H1 (cell line): ENCODE data around the gene RAB3IP. TPM values are rescaled to one million over a fixed set of nuclear protein-coding genes. Genes with fewer than 3 reads are reported as not detected.
"Not testable (repeated sequence)": the region's sequence is repeated elsewhere in the genome, so short reads cannot be mapped to it uniquely, and the experiment has no call there.

Source experiments
- CTCF ChIA-PET: fragments of 300-600 bp; sonication (Branson Sonifier 250); formaldehyde crosslinking; loops from one replicate; lab custom pipeline; 2021; ENCODE audit not compliant: partially characterized antibody; lab: Charles Lee
- POLR2A ChIA-PET: fragments of 300-600 bp; sonication (Branson Sonifier 250); formaldehyde crosslinking; loops from one replicate; lab custom pipeline; 2021; ENCODE audit warnings: inconsistent platforms; ENCODE audit not compliant: partially characterized antibody; lab: Charles Lee
- DNase-seq, 2 experiments: peaks; one replicate each; pipeline versions ENCODE4 v3.0.0 to v3.0.0-alpha.2; 2010 to 2022; ENCODE audit warnings: low spot score in 2 of 2, low read depth in 1 of 2, mixed read lengths in 1 of 2
- FAIRE-seq: peaks from 2 replicates; lab custom pipeline; 2011; peaks lifted over from hg19 to GRCh38; lab: Jason Lieb, UNC
- H2AFZ ChIP-seq: 2 replicates; pipeline ENCODE4 v1.8.1; 2012; ENCODE audit warnings: low read length, inconsistent platforms
- H2AK5ac ChIP-seq: 2 replicates; pipeline ENCODE4 v1.6.1; 2013; ENCODE audit warnings: low read depth, low read length
- H2BK120ac ChIP-seq: replicated peaks from 2 replicates; pipeline ENCODE3; 2013; ENCODE audit warnings: low read depth, low read length, inconsistent platforms
- H2BK12ac ChIP-seq: 2 replicates; pipeline ENCODE4 v1.6.1; 2013; ENCODE audit warnings: low read depth, low read length
- H2BK15ac ChIP-seq: 2 replicates; pipeline ENCODE4 v1.6.1; 2013; ENCODE audit warnings: low read length
- H2BK20ac ChIP-seq: 2 replicates; pipeline ENCODE4 v1.6.1; 2013; ENCODE audit warnings: low read length
- H2BK5ac ChIP-seq: 2 replicates; pipeline ENCODE4 v1.6.1; 2013; ENCODE audit warnings: low read depth, low read length
- H3K14ac ChIP-seq: 2 replicates; pipeline ENCODE4 v1.6.1; 2013; ENCODE audit warnings: inconsistent platforms; ENCODE audit not compliant: insufficient read length
- H3K18ac ChIP-seq: 2 replicates; pipeline ENCODE4 v1.6.1; 2013; ENCODE audit warnings: low read length; ENCODE audit errors: extremely low read depth
- H3K23ac ChIP-seq: 2 replicates; pipeline ENCODE4 v1.6.1; 2013; ENCODE audit warnings: inconsistent platforms; ENCODE audit not compliant: insufficient read length
- H3K23me2 ChIP-seq: 2 replicates; pipeline ENCODE4 v1.6.1; 2013; ENCODE audit warnings: low read depth, low read length
- H3K27ac ChIP-seq: 2 replicates; pipeline ENCODE4 v1.6.1; 2011; ENCODE audit warnings: low read depth, low read length, inconsistent platforms
- H3K27me3 ChIP-seq, 4 experiments: replicated peaks in 1 of 4; 1 replicate in 1 of 4; 2 replicates in 3 of 4; pipeline versions ENCODE4 v1.6.1 to v1.8.1; 2011 to 2013; ENCODE audit warnings: low read length in 3 of 4, mild to moderate bottlenecking in 3 of 4, inconsistent platforms in 2 of 4, mixed read lengths in 2 of 4, moderate library complexity in 1 of 4; ENCODE audit not compliant: control insufficient read depth in 3 of 4, insufficient read depth in 3 of 4; ENCODE audit errors: extremely low read depth in 1 of 4
- H3K36me3 ChIP-seq, 4 experiments: 2 replicates each; pipeline versions ENCODE4 v1.6.1 to v1.8.1; 2011 to 2013; ENCODE audit warnings: mild to moderate bottlenecking in 4 of 4, low read length in 3 of 4, moderate library complexity in 2 of 4, control low read depth in 1 of 4, inconsistent platforms in 1 of 4; ENCODE audit not compliant: insufficient read depth in 4 of 4, control insufficient read depth in 2 of 4
- H3K4ac ChIP-seq: replicated peaks from 2 replicates; pipeline ENCODE3; 2013; ENCODE audit warnings: low read length, low read depth, mixed read lengths, inconsistent platforms; ENCODE audit not compliant: insufficient read length
- H3K4me1 ChIP-seq, 4 experiments: replicated peaks in 1 of 4; 1 replicate in 1 of 4; 2 replicates in 3 of 4; pipeline versions ENCODE4 v1.6.1 to v1.8.1; 2011 to 2013; ENCODE audit warnings: low read length in 3 of 4, inconsistent platforms in 2 of 4, mixed read lengths in 1 of 4; ENCODE audit not compliant: insufficient read depth in 4 of 4, control insufficient read depth in 3 of 4
- H3K4me2 ChIP-seq, 2 experiments: 2 replicates each; pipeline versions ENCODE4 v1.6.1 to v1.8.1; 2011 to 2013; ENCODE audit warnings: low read depth in 2 of 2, low read length in 2 of 2, control low read depth in 1 of 2, inconsistent platforms in 1 of 2, mild to moderate bottlenecking in 1 of 2; ENCODE audit not compliant: insufficient read depth in 1 of 2
- H3K4me3 ChIP-seq, 4 experiments: fragments of 200-600, 300-600 bp in 1 of 4; sonication (generic), shearing (Covaris generic), sonication (Bioruptor Twin) in 1 of 4; 2 replicates each; pipeline versions ENCODE4 v1.5.1 to v1.8.1; 2011 to 2016; ENCODE audit warnings: low read length in 4 of 4, low read depth in 3 of 4, control low read depth in 2 of 4, inconsistent platforms in 2 of 4, mild to moderate bottlenecking in 2 of 4, mixed read lengths in 1 of 4, moderate library complexity in 1 of 4; ENCODE audit not compliant: insufficient read depth in 2 of 4; ENCODE audit errors: extremely low read depth in 1 of 4
- H3K56ac ChIP-seq: replicated peaks from 2 replicates; pipeline ENCODE3; 2013; ENCODE audit warnings: low read depth, mild to moderate bottlenecking, mixed read lengths, low read length, inconsistent platforms; ENCODE audit not compliant: insufficient read length
- H3K79me1 ChIP-seq: 2 replicates; pipeline ENCODE4 v1.6.1; 2013; ENCODE audit warnings: low read depth, low read length, control low read depth
- H3K79me2 ChIP-seq, 2 experiments: 2 replicates each; pipeline versions ENCODE4 v1.6.1 to v1.8.1; 2012 to 2013; ENCODE audit warnings: low read length in 2 of 2, mild to moderate bottlenecking in 2 of 2, inconsistent platforms in 1 of 2; ENCODE audit not compliant: insufficient read depth in 2 of 2, control insufficient read depth in 1 of 2
- H3K9ac ChIP-seq, 4 experiments: replicated peaks in 1 of 4; 1 replicate in 1 of 4; 2 replicates in 3 of 4; pipeline versions ENCODE4 v1.6.1 to v1.8.1; 2011 to 2013; ENCODE audit warnings: low read depth in 3 of 4, low read length in 3 of 4, control low read depth in 2 of 4, mild to moderate bottlenecking in 2 of 4, moderate library complexity in 2 of 4, inconsistent platforms in 1 of 4; ENCODE audit errors: extremely low read depth in 1 of 4
- H3K9me3 ChIP-seq, 2 experiments: 2 replicates each; pipeline versions ENCODE4 v1.6.1 to v1.8.1; 2012 to 2013; ENCODE audit warnings: mild to moderate bottlenecking in 2 of 2, moderate library complexity in 2 of 2, control low read depth in 1 of 2, inconsistent platforms in 1 of 2, low read depth in 1 of 2, low read length in 1 of 2, mixed read lengths in 1 of 2; ENCODE audit not compliant: insufficient read depth in 2 of 2
- H4K20me1 ChIP-seq, 2 experiments: replicated peaks in 1 of 2; 2 replicates each; pipeline versions ENCODE3 to v1.8.1; 2011 to 2013; ENCODE audit warnings: inconsistent platforms in 2 of 2, low read length in 2 of 2, mild to moderate bottlenecking in 1 of 2; ENCODE audit not compliant: insufficient read depth in 2 of 2, control insufficient read depth in 1 of 2
- H4K5ac ChIP-seq: 2 replicates; pipeline ENCODE4 v1.6.1; 2013; ENCODE audit warnings: low read length, low read depth, mixed read lengths, inconsistent platforms; ENCODE audit not compliant: insufficient read length
- H4K8ac ChIP-seq: 2 replicates; pipeline ENCODE4 v1.8.0; 2013; ENCODE audit warnings: mild to moderate bottlenecking, moderate library complexity, low read length, inconsistent platforms; ENCODE audit not compliant: insufficient read depth; ENCODE audit errors: extremely low read depth
- H4K91ac ChIP-seq: replicated peaks from 2 replicates; pipeline ENCODE3; 2013; ENCODE audit warnings: low read length, mixed read lengths, inconsistent platforms; ENCODE audit not compliant: insufficient read length
- ASH2L ChIP-seq: fragments of 200-600, 300-600 bp; sonication (generic); IDR thresholded peaks from one replicate; pipeline ENCODE4 v1.7.1; 2017; ENCODE audit warnings: low read length
- CBX5 ChIP-seq: fragments of 300-800, 300-1000 bp; sonication (generic); IDR thresholded peaks from 2 replicates; pipeline ENCODE4 v1.7.1; 2016; ENCODE audit warnings: antibody characterized with exemption, low read length, low read depth
- CTCF ChIP-seq, 3 experiments: IDR thresholded peaks; 1 replicate in 2 of 3; 2 replicates in 1 of 3; pipeline versions ENCODE4 v1.5.1 to v1.6.1; 2011; ENCODE audit warnings: low read length in 3 of 3, mild to moderate bottlenecking in 3 of 3, inconsistent platforms in 2 of 3, low read depth in 1 of 3, moderate library complexity in 1 of 3; ENCODE audit not compliant: insufficient read depth in 1 of 3; ENCODE audit errors: control extremely low read depth in 1 of 3
- RFX5 ChIP-seq: IDR thresholded peaks from 2 replicates; pipeline ENCODE4 v1.6.1; 2011; ENCODE audit warnings: low read depth, low read length, improper control_type of control experiment, borderline replicate concordance
- SP4 ChIP-seq: IDR thresholded peaks from 2 replicates; pipeline ENCODE4 v1.6.1; 2012; ENCODE audit warnings: low read length, inconsistent platforms
- TAF1 ChIP-seq: IDR thresholded peaks from 2 replicates; pipeline ENCODE4 v1.6.1; 2011; ENCODE audit warnings: mild to moderate bottlenecking, low read depth, low read length
- WGBS, 2 experiments: shearing (Covaris generic) in 1 of 2; methylation state at CpG; one replicate each; pipeline versions ENCODE4 v1.1.6 to v1.1.7; 2013 to 2015; ENCODE audit warnings: low lambda C conversion rate in 2 of 2, mixed read lengths in 2 of 2, inconsistent platforms in 1 of 2, low coverage in 1 of 2, missing lambda C conversion rate in 1 of 2; ENCODE audit not compliant: insufficient replicate concordance in 2 of 2, insufficient coverage in 1 of 2, insufficient read length in 1 of 2; ENCODE audit errors: extremely low coverage in 1 of 2, missing lambda C conversion rate in 1 of 2; 5-methylcytosine and 5-hydroxymethylcytosine counted together
- polyA plus RNA-seq, 7 experiments: library from polyadenylated mRNA; depleted of rRNA in 3 of 7; stranded (reverse) in 5 of 7; unstranded in 2 of 7; fragments of >200 nt in 5 of 7; fragments of 200-250 nt in 2 of 7; gene quantifications; 1 replicate in 5 of 7; 2 replicates in 1 of 7; 4 replicates in 1 of 7; pipeline versions ENCODE4 v1.2.1 to v1.2.3, GENCODE V29; 2011 to 2013; ENCODE audit warnings: missing spikeins in 2 of 7, mixed read lengths in 2 of 7
- total RNA-seq: library from RNA; stranded (reverse); fragmentation: NEBNext Ultra II Directional; extraction: Animal tissue kit (Norgen Biotek cat#: 25700); gene quantifications from 2 replicates; pipeline ENCODE4 v1.2.1, GENCODE V29; 2021

The RAB3IP gene
- total and polyA plus RNA-seq, 2 of the 8 experiments (the other 6 are each of a cell fraction or from before 2014, with no cell fraction given), result 17.7 to 34.6 TPM

GRCh38 chr12:69792533-69792932 lies 53.9 kb downstream of the RAB3IP start (continued):
- TF ChIP-seq CTCF (IDR thresholded peaks at IDR 0.05; ENCODE audit: control extremely low read depth in 1 of 3, insufficient read depth in 1 of 3, low read depth in 1 of 3, low read length in 3 of 3), result no peak
- TF ChIP-seq RFX5, result no peak
- no peak for TF ChIP-seq TAF1
- TF ChIP-seq CBX5, result no peak
- TF ChIP-seq SP4, result no peak
- TF ChIP-seq ASH2L, result no peak
- TF ChIP-seq, all 59 proteins: peak for 0

GRCh38 chr12:69807101-69807897 lies 68.6 kb downstream of the RAB3IP start:
- H3K4me2 ChIP-seq, H4K20me1 ChIP-seq, H3K23me2 ChIP-seq, H3K18ac ChIP-seq, H2AK5ac ChIP-seq, H2AFZ ChIP-seq, DNase-seq, H3K56ac ChIP-seq, FAIRE-seq, H2BK12ac ChIP-seq, H2BK120ac ChIP-seq, H2BK15ac ChIP-seq, H3K23ac ChIP-seq, H4K8ac ChIP-seq, H3K14ac ChIP-seq, H3K4me1 ChIP-seq, H3K79me1 ChIP-seq, H3K27me3 ChIP-seq, H3K79me2 ChIP-seq, H3K27ac ChIP-seq, H4K91ac ChIP-seq, H2BK20ac ChIP-seq, H2BK5ac ChIP-seq, H3K9ac ChIP-seq, CTCF ChIA-PET, H3K4me3 ChIP-seq, H4K5ac ChIP-seq, H3K4ac ChIP-seq: not testable (repeated sequence)
- H3K36me3 ChIP-seq, result peaks cover 0 to 22% (median 8%) of the 10 kb centered on the region in 4 experiments; a peak in 3 of 8 replicates
- POLR2A ChIA-PET, result interaction anchor here (0.6 kb wide), 1 partner anchor 148 kb away, joined by 3 read pairs; no protein-coding TSS in a partner anchor
- 92% methylated on average over 16 of the region's 62 CpGs; no CpG with 5 or more reads in 1 of the 2 experiments for WGBS, 2 experiments
- H3K9me3 ChIP-seq, result peaks cover 8 to 27% of the 10 kb centered on the region in 2 experiments; a peak in 3 of 4 replicates
